ENCODE results near the gene DPYSL5. TPM values are rescaled to one million over a fixed set of nuclear protein-coding genes. Genes with fewer than 3 reads are reported as not detected.

DPYSL5 gene
- total and polyA plus RNA-seq, 2 donors from 2014 or later, result not detected

DNA sequence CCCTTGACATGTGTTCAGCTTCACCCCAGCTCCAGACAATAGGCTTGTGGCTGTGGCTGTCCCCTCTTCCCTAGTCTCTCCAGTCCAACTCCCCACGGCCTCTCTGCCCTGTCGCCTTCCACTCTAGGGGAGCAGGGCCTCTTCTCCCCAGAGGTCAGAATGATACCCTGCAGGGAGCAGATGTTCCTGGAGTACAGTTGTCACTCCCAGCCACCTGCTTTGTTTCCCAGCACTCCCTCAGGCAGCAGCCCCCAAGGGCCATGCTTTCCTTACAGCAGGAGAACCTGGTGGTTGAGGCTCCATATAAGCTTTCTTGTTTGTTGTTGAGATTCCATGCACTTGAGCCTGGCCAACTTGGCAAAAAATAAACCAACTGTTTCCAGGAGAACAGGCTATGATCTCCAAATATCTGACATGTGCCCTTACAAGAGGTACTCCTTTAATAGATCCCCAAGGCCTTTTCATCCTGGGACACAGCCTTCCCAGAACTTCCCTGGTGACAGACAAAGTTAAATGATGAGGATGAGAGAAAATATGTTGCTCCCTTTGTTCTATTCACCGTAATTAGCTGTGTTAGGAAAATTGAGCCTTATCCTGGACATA is 45.1 kb downstream of the DPYSL5 start:
- no peak for DNase-seq
- Histone ChIP-seq H3K9ac (ENCODE audit: low read length in 3 of 3) (no peak overlapping the region), H3K4me1 (ENCODE audit: control insufficient read depth in 2 of 3, insufficient read depth in 2 of 3, low read depth in 1 of 3, low read length in 3 of 3) (no peaks in the 10 kb centered on the region), H3K27ac (ENCODE audit: low read depth in 2 of 2, low read length in 2 of 2) (no peak overlapping the region), H3K27me3 (ENCODE audit: control insufficient read depth, insufficient read depth, low read length) (no peaks in the 10 kb centered on the region), H3K9me3 (ENCODE audit: control insufficient read depth in 2 of 3, insufficient read depth in 1 of 3, low read length in 3 of 3) (peaks cover 0 to 6% (median 0%) of the 10 kb centered on the region in 3 donors), H3K36me3 (ENCODE audit: control insufficient read depth in 2 of 3, insufficient read depth in 3 of 3, low read length in 3 of 3) (no peaks in the 10 kb centered on the region), H3K4me3 (ENCODE audit: low read length in 3 of 3) (no peak overlapping the region)
- intact Hi-C loops (cut with DNase I), result no loop called here
- FAIRE-seq, result no peak
- TF ChIP-seq, protein P1, sequence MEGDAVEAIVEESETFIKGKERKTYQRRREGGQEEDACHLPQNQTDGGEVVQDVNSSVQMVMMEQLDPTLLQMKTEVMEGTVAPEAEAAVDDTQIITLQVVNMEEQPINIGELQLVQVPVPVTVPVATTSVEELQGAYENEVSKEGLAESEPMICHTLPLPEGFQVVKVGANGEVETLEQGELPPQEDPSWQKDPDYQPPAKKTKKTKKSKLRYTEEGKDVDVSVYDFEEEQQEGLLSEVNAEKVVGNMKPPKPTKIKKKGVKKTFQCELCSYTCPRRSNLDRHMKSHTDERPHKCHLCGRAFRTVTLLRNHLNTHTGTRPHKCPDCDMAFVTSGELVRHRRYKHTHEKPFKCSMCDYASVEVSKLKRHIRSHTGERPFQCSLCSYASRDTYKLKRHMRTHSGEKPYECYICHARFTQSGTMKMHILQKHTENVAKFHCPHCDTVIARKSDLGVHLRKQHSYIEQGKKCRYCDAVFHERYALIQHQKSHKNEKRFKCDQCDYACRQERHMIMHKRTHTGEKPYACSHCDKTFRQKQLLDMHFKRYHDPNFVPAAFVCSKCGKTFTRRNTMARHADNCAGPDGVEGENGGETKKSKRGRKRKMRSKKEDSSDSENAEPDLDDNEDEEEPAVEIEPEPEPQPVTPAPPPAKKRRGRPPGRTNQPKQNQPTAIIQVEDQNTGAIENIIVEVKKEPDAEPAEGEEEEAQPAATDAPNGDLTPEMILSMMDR (IDR thresholded peaks at IDR 0.05; ENCODE audit: borderline replicate concordance, extremely low read depth, insufficient read depth), result no peak

DNA sequence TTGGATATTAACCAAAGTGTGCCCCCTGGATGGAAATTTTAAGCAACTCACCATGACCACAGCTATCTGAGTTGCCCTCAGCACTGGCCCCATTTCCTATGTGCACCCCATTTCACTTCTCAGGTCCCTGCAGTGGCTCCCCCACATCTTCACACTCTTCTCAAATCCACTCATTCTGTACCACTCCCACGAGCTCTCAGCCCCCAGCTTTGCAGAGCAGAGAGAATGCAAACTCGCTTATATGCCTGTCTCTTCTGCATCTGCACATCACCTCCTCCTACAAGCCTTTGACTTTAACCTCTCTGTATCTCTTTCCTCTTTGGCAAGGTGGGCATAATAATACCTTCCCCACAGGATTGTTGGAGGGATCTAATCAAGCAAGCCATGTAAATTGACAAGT is 46.2 kb downstream of the DPYSL5 start:
- TF ChIP-seq, protein P1 (IDR thresholded peaks at IDR 0.05; ENCODE audit: borderline replicate concordance, extremely low read depth, insufficient read depth), result no peak
- intact Hi-C loops (cut with DNase I), result no loop called here
- DNase-seq, result no peak

DNA sequence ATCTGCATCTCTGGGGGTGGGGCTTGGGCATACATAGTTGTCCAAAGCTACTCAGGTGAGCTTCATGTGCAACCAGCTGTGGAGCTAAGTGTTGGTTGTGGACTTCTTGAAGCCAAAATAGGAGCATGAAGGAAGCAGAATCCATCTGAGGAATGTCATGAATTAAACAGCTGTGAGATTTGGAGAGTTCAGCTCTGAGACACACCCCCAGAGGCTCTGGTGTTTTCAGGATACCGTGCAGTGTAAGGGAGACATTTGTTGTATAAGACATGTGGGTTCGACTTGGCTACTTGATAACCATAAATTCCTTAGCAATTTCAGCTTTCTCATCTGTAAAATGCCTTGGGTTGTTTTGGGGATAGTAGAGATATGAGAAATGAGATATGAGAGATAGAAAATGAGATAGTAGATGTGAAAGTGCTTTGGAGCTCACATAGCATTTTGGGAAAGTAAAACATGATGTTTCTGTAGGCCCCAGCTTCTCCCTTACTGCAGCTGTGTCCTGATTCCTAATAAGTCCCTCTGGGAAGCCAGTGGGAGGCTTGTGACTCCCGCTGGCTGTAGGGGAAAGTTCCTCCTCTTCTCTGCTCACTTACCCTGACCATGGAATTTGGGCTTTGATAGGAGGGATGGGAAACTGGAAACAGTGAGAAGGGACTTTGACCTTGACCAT is 50.0 kb downstream of the DPYSL5 start:
- Histone ChIP-seq H3K4me3 (ENCODE audit: low read length in 3 of 3) (no peak overlapping the region), H3K4me1 (ENCODE audit: control insufficient read depth in 2 of 3, insufficient read depth in 2 of 3, low read depth in 1 of 3, low read length in 3 of 3) (no peaks in the 10 kb centered on the region), H3K36me3 (ENCODE audit: control insufficient read depth in 2 of 3, insufficient read depth in 3 of 3, low read length in 3 of 3) (no peaks in the 10 kb centered on the region), H3K9me3 (ENCODE audit: control insufficient read depth in 2 of 3, insufficient read depth in 1 of 3, low read length in 3 of 3) (peaks cover 0 to 6% (median 0%) of the 10 kb centered on the region in 3 donors), H3K9ac (ENCODE audit: low read length in 3 of 3) (no peak overlapping the region), H3K27ac (ENCODE audit: low read depth in 2 of 2, low read length in 2 of 2) (no peak overlapping the region), H3K27me3 (ENCODE audit: control insufficient read depth, insufficient read depth, low read length) (no peaks in the 10 kb centered on the region)
- intact Hi-C loops (cut with DNase I), result no loop called here
- FAIRE-seq (no peak), DNase-seq (no peak)
- TF ChIP-seq, protein P1 (IDR thresholded peaks at IDR 0.05; ENCODE audit: borderline replicate concordance, extremely low read depth, insufficient read depth), result no peak

More for the DNA sequence above, 46.2 kb downstream of the DPYSL5 start:
- no peak overlapping the region for H3K27ac ChIP-seq (ENCODE audit: low read depth in 2 of 2, low read length in 2 of 2)
- no peaks in the 10 kb centered on the region for H3K27me3 ChIP-seq (ENCODE audit: control insufficient read depth, insufficient read depth, low read length)
- no peaks in the 10 kb centered on the region for H3K36me3 ChIP-seq (ENCODE audit: control insufficient read depth in 2 of 3, insufficient read depth in 3 of 3, low read length in 3 of 3)
- H3K9ac ChIP-seq (ENCODE audit: low read length in 3 of 3), result no peak overlapping the region
- no peaks in the 10 kb centered on the region for H3K4me1 ChIP-seq (ENCODE audit: control insufficient read depth in 2 of 3, insufficient read depth in 2 of 3, low read depth in 1 of 3, low read length in 3 of 3)
- peaks cover 0 to 6% (median 0%) of the 10 kb centered on the region in 3 donors for H3K9me3 ChIP-seq (ENCODE audit: control insufficient read depth in 2 of 3, insufficient read depth in 1 of 3, low read length in 3 of 3)
- no peak overlapping the region for H3K4me3 ChIP-seq (ENCODE audit: low read length in 3 of 3)
- no peak for FAIRE-seq

Data from kidney (tissue), 14 donors.